Measurements from ENCODE around the gene FAM174B. TPM values are rescaled to one million over a fixed set of nuclear protein-coding genes. Genes with fewer than 3 reads are reported as not detected.
"Not testable (repeated sequence)": the region's sequence is repeated elsewhere in the genome, so short reads cannot be mapped to it uniquely, and the experiment has no call there.

The FAM174B gene
- total and polyA plus RNA-seq, 2 donors = 8.7 to 8.8 TPM

- Histone ChIP-seq H3K9me3 (ENCODE audit: control insufficient read depth in 2 of 2, insufficient read depth in 1 of 2, low read length in 1 of 2) (no peaks in the 10 kb centered on the region), H3K4me1 (ENCODE audit: control insufficient read depth in 2 of 2, insufficient read depth in 2 of 2, low read length in 2 of 2) (peaks cover 0 to 16% of the 10 kb centered on the region in 2 donors), H3K4me3 (ENCODE audit: low read length in 2 of 2) (no peak overlapping the region), H3K36me3 (ENCODE audit: control insufficient read depth in 2 of 2, insufficient read depth in 2 of 2, low read length in 1 of 2) (no peaks in the 10 kb centered on the region), H3K27ac (ENCODE audit: low read depth in 1 of 2, low read length in 1 of 2) (no peak overlapping the region), H3K27me3 (ENCODE audit: control insufficient read depth in 2 of 2, insufficient read depth in 1 of 2, low read length in 1 of 2) (no peaks in the 10 kb centered on the region)
- no peak for DNase-seq (ENCODE audit: low read depth in 6 of 9, low spot score in 9 of 9)
- WGBS = 83% methylated on average over 7 of the region's 7 CpGs
Observed at GRCh38 chr15:92611995-92612745, 43.4 kb downstream of the FAM174B start.

- peaks cover 0 to 16% of the 10 kb centered on the region in 2 donors for H3K4me1 ChIP-seq (ENCODE audit: control insufficient read depth in 2 of 2, insufficient read depth in 2 of 2, low read length in 2 of 2)
- no peak overlapping the region for H3K4me3 ChIP-seq (ENCODE audit: low read length in 2 of 2)
- H3K27me3 ChIP-seq (ENCODE audit: control insufficient read depth in 2 of 2, insufficient read depth in 1 of 2, low read length in 1 of 2) = no peaks in the 10 kb centered on the region
- no peak for DNase-seq (ENCODE audit: low read depth in 6 of 9, low spot score in 9 of 9)
- H3K36me3 ChIP-seq (ENCODE audit: control insufficient read depth in 2 of 2, insufficient read depth in 2 of 2, low read length in 1 of 2) = no peaks in the 10 kb centered on the region
- no peaks in the 10 kb centered on the region for H3K9me3 ChIP-seq (ENCODE audit: control insufficient read depth in 2 of 2, insufficient read depth in 1 of 2, low read length in 1 of 2)
- no peak overlapping the region for H3K27ac ChIP-seq (ENCODE audit: low read depth in 1 of 2, low read length in 1 of 2)
Observed at GRCh38 chr15:92611150-92611549, 44.4 kb downstream of the FAM174B start.

GRCh38 chr15:92610101-92610520, 45.5 kb downstream of the FAM174B start:
- DNase-seq (ENCODE audit: low read depth in 6 of 9, low spot score in 9 of 9) = no peak
- H3K36me3 ChIP-seq (ENCODE audit: control insufficient read depth in 2 of 2, insufficient read depth in 2 of 2, low read length in 1 of 2) = no peaks in the 10 kb centered on the region
- H3K4me1 ChIP-seq (ENCODE audit: control insufficient read depth in 2 of 2, insufficient read depth in 2 of 2, low read length in 2 of 2) = peaks cover 0 to 7% of the 10 kb centered on the region in 2 donors
- H3K9me3 ChIP-seq (ENCODE audit: control insufficient read depth in 2 of 2, insufficient read depth in 1 of 2, low read length in 1 of 2) = no peaks in the 10 kb centered on the region
- 95% methylated on average over 9 of the region's 9 CpGs for WGBS
- H3K4me3 ChIP-seq (ENCODE audit: low read length in 2 of 2) = no peak overlapping the region
- H3K27ac ChIP-seq (ENCODE audit: low read depth in 1 of 2, low read length in 1 of 2) = no peak overlapping the region
- no peaks in the 10 kb centered on the region for H3K27me3 ChIP-seq (ENCODE audit: control insufficient read depth in 2 of 2, insufficient read depth in 1 of 2, low read length in 1 of 2)

- Histone ChIP-seq H3K9me3 (ENCODE audit: control insufficient read depth in 2 of 2, insufficient read depth in 1 of 2, low read length in 1 of 2) (no peaks in the 10 kb centered on the region), H3K4me3 (ENCODE audit: low read length in 2 of 2) (no peak overlapping the region), H3K36me3 (ENCODE audit: control insufficient read depth in 2 of 2, insufficient read depth in 2 of 2, low read length in 1 of 2) (no peaks in the 10 kb centered on the region), H3K4me1 (ENCODE audit: control insufficient read depth in 2 of 2, insufficient read depth in 2 of 2, low read length in 2 of 2) (no peaks in the 10 kb centered on the region), H3K27ac (ENCODE audit: low read depth in 1 of 2, low read length in 1 of 2) (no peak overlapping the region), H3K27me3 (ENCODE audit: control insufficient read depth in 2 of 2, insufficient read depth in 1 of 2, low read length in 1 of 2) (no peaks in the 10 kb centered on the region)
- WGBS = 85% methylated on average over 20 of the region's 20 CpGs
- DNase-seq (ENCODE audit: low read depth in 6 of 9, low spot score in 9 of 9) = no peak
Observed at GRCh38 chr15:92608866-92609700, 46.5 kb downstream of the FAM174B start.

GRCh38 chr15:92606836-92607150, 48.8 kb downstream of the FAM174B start:
- H3K27ac ChIP-seq (ENCODE audit: low read depth in 1 of 2, low read length in 1 of 2); DNase-seq (ENCODE audit: low read depth in 6 of 9, low spot score in 9 of 9): not testable (repeated sequence)
- 98% methylated on average over 11 of the region's 15 CpGs for WGBS

GRCh38 chr15:92606126-92606835, 49.3 kb downstream of the FAM174B start:
- H3K4me1 ChIP-seq (ENCODE audit: control insufficient read depth in 2 of 2, insufficient read depth in 2 of 2, low read length in 2 of 2) = no peaks in the 10 kb centered on the region
- H3K36me3 ChIP-seq (ENCODE audit: control insufficient read depth in 2 of 2, insufficient read depth in 2 of 2, low read length in 1 of 2) = no peaks in the 10 kb centered on the region
- WGBS = 97% methylated on average over 9 of the region's 9 CpGs
- no peak overlapping the region for H3K27ac ChIP-seq (ENCODE audit: low read depth in 1 of 2, low read length in 1 of 2)
- no peaks in the 10 kb centered on the region for H3K9me3 ChIP-seq (ENCODE audit: control insufficient read depth in 2 of 2, insufficient read depth in 1 of 2, low read length in 1 of 2)
- DNase-seq (ENCODE audit: low read depth in 6 of 9, low spot score in 9 of 9) = no peak
- no peak overlapping the region for H3K4me3 ChIP-seq (ENCODE audit: low read length in 2 of 2)
- H3K27me3 ChIP-seq (ENCODE audit: control insufficient read depth in 2 of 2, insufficient read depth in 1 of 2, low read length in 1 of 2) = no peaks in the 10 kb centered on the region

More at GRCh38 chr15:92606836-92607150, 48.8 kb downstream of the FAM174B start:
- H3K27me3 ChIP-seq (ENCODE audit: control insufficient read depth in 2 of 2, insufficient read depth in 1 of 2, low read length in 1 of 2); H3K4me3 ChIP-seq (ENCODE audit: low read length in 2 of 2); H3K36me3 ChIP-seq (ENCODE audit: control insufficient read depth in 2 of 2, insufficient read depth in 2 of 2, low read length in 1 of 2); H3K9me3 ChIP-seq (ENCODE audit: control insufficient read depth in 2 of 2, insufficient read depth in 1 of 2, low read length in 1 of 2); H3K4me1 ChIP-seq (ENCODE audit: control insufficient read depth in 2 of 2, insufficient read depth in 2 of 2, low read length in 2 of 2): not testable (repeated sequence)

- DNase-seq (ENCODE audit: low read depth in 6 of 9, low spot score in 9 of 9) = no peak
- H3K4me3 ChIP-seq (ENCODE audit: low read length in 2 of 2) = no peak overlapping the region
- H3K4me1 ChIP-seq (ENCODE audit: control insufficient read depth in 2 of 2, insufficient read depth in 2 of 2, low read length in 2 of 2) = no peaks in the 10 kb centered on the region
- WGBS = 89% methylated on average over 14 of the region's 14 CpGs
- no peaks in the 10 kb centered on the region for H3K36me3 ChIP-seq (ENCODE audit: control insufficient read depth in 2 of 2, insufficient read depth in 2 of 2, low read length in 1 of 2)
- no peaks in the 10 kb centered on the region for H3K27me3 ChIP-seq (ENCODE audit: control insufficient read depth in 2 of 2, insufficient read depth in 1 of 2, low read length in 1 of 2)
- no peaks in the 10 kb centered on the region for H3K9me3 ChIP-seq (ENCODE audit: control insufficient read depth in 2 of 2, insufficient read depth in 1 of 2, low read length in 1 of 2)
- H3K27ac ChIP-seq (ENCODE audit: low read depth in 1 of 2, low read length in 1 of 2) = no peak overlapping the region
Observed at GRCh38 chr15:92605225-92605944, 50.2 kb downstream of the FAM174B start.

- no peaks in the 10 kb centered on the region for H3K4me1 ChIP-seq (ENCODE audit: control insufficient read depth in 2 of 2, insufficient read depth in 2 of 2, low read length in 2 of 2)
- WGBS = 90% methylated on average over 5 of the region's 5 CpGs
- no peaks in the 10 kb centered on the region for H3K36me3 ChIP-seq (ENCODE audit: control insufficient read depth in 2 of 2, insufficient read depth in 2 of 2, low read length in 1 of 2)
- H3K27me3 ChIP-seq (ENCODE audit: control insufficient read depth in 2 of 2, insufficient read depth in 1 of 2, low read length in 1 of 2) = no peaks in the 10 kb centered on the region
- H3K9me3 ChIP-seq (ENCODE audit: control insufficient read depth in 2 of 2, insufficient read depth in 1 of 2, low read length in 1 of 2) = no peaks in the 10 kb centered on the region
- no peak for DNase-seq (ENCODE audit: low read depth in 6 of 9, low spot score in 9 of 9)
- no peak overlapping the region for H3K4me3 ChIP-seq (ENCODE audit: low read length in 2 of 2)
- no peak overlapping the region for H3K27ac ChIP-seq (ENCODE audit: low read depth in 1 of 2, low read length in 1 of 2)
Observed at GRCh38 chr15:92603743-92604470, 51.7 kb downstream of the FAM174B start.

Measured in thymus (tissue), 11 donors.